ENCODE measurements around the gene ERGIC3. TPM values are rescaled to one million over a fixed set of nuclear protein-coding genes. Genes with fewer than 3 reads are reported as not detected.

The ERGIC3 gene
- total and polyA plus RNA-seq, 9 donors: 168 to 354 (median 221) TPM

DNA sequence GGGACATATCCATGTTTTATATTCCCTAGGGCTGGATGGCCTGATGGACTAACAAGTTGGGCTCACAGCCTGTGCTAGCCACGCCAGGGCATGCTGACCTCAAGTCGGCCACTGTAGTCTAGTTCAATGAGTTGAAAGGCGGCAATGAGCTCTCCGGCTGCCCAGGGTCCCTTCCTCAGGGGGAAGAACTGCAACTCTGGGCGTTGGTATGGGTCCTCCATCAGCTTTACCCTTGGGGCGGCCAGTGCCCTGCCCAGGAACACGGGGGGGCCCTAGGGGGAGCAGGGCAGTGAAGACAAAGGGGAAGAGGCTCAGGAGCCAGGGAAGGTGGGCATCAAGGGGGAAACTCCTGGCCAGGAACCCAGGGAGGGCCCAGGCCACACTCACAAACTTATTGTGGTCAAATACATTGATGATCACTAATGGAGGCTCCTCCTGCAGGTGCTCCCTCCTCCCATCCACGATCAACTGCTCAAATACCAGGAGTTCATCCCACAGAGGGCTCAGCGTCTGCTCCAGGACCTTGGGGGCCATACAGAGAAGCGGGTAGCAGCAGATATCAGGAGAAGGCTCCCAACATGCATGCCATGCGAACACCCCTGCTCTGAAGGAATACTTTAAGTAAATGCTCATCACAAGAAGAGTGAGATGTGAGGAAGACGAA lies 41.0 kb downstream of the ERGIC3 start:
- Histone ChIP-seq H3K27me3 (no peaks in the 10 kb centered on the region), H3K4me3 (no peak overlapping the region), H3K36me3 (no peaks in the 10 kb centered on the region), H3K4me1 (ENCODE audit: insufficient read depth) (no peaks in the 10 kb centered on the region), H3K27ac (no peak overlapping the region), H3K9me3 (no peaks in the 10 kb centered on the region)
- WGBS, 3 donors: 84 to 91% (median 88%) methylated on average over 12 of the region's 12 CpGs
- no peak for DNase-seq
- intact Hi-C loops (cut with DNase I): no loop called here
- TF ChIP-seq POLR2A (IDR thresholded peaks at IDR 0.05) (no peak), EP300 (IDR thresholded peaks at IDR 0.05) (no peak)
- TF ChIP-seq, protein P1, sequence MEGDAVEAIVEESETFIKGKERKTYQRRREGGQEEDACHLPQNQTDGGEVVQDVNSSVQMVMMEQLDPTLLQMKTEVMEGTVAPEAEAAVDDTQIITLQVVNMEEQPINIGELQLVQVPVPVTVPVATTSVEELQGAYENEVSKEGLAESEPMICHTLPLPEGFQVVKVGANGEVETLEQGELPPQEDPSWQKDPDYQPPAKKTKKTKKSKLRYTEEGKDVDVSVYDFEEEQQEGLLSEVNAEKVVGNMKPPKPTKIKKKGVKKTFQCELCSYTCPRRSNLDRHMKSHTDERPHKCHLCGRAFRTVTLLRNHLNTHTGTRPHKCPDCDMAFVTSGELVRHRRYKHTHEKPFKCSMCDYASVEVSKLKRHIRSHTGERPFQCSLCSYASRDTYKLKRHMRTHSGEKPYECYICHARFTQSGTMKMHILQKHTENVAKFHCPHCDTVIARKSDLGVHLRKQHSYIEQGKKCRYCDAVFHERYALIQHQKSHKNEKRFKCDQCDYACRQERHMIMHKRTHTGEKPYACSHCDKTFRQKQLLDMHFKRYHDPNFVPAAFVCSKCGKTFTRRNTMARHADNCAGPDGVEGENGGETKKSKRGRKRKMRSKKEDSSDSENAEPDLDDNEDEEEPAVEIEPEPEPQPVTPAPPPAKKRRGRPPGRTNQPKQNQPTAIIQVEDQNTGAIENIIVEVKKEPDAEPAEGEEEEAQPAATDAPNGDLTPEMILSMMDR (IDR thresholded peaks at IDR 0.05): no peak

DNA sequence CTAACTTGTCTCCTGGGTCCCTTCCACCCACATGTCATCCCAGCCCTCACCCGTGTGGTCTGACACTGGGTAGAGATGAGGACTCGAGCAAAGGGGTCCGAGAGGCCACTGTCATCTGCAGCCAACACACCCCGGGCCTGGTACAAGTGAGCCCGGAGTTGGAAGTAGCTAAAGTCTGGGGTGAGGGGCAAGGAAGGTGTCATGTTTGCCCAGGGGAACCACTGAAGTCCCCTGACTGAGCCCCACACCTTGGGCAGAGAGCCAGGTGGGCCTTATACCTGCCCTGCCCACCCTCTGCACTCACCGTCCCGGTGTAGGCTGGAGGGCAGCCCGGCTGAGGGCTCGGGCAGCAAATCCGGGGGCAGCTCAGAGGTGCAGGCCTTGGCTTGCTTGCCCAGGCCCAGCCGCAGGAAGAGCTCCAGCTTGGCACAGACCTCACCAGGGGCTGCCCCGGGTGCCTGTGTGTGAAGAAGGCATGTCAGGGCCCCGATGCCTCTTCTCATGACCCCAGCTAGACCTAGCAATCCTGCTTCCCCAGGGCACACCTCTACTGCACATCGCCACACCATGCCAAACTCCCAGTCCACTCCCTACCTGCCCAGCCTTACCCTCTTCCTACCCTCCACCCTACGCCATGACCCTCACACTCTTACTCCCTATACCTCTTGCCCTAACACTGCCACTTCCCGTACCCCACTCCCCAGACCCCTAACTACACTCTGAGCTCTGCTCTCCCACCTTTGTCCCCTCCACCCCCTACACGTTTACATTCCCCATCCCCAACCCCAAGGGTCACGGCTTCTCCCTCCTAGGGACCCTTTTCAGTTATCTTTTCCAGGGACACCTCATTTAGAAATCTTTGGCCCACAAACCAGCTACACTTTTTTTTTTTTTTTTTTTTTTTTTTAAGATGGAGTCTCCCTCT lies 42.0 kb downstream of the ERGIC3 start:
- H3K9me3 ChIP-seq: no peaks in the 10 kb centered on the region
- intact Hi-C loops (cut with DNase I): no loop called here

DNA sequence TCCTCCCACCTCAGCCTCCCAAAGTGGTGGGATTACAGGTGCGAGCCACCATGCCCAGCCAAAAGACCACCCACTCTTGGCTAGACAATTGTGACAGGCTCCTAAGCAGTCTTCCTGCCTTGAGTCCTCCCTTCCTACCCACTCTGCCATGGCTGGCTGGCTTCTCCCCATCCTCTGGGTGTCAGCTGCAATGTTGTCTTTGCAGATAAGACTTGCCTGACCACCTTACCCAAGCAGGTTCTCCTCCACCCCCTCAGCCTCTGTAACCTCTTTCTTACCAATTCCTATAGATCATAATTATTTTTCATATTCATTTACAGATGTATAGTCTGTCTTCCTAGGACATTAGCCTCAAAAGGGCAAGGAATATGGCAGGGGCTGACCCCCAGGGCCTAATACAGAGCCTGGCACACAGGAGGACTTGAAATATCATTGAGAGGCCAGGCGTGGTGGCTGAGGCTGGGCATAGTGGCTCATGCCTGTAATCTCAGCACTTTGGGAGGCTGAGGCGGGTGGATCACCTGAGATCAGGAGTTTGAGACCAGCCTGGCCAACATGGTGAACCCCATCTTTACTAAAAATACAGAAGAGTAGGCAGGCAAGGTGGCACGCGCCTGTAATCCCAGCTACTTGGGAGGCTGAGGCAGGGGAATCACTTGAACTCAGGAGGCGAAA lies 45.0 kb downstream of the ERGIC3 start:
- H3K27ac ChIP-seq: no peak overlapping the region
- intact Hi-C loops (cut with DNase I): no loop called here
- H3K4me3 ChIP-seq: no peak overlapping the region
- TF ChIP-seq, protein P1 (IDR thresholded peaks at IDR 0.05): no peak
- no peak for TF ChIP-seq POLR2A (IDR thresholded peaks at IDR 0.05)
- TF ChIP-seq EP300 (IDR thresholded peaks at IDR 0.05): no peak
- no peak for DNase-seq
- H3K27me3 ChIP-seq: no peaks in the 10 kb centered on the region
- 93 to 97% (median 95%) methylated on average over 6 of the region's 6 CpGs for WGBS, 3 donors
- H3K4me1 ChIP-seq (ENCODE audit: insufficient read depth): no peaks in the 10 kb centered on the region
- H3K36me3 ChIP-seq: no peaks in the 10 kb centered on the region
- no peaks in the 10 kb centered on the region for H3K9me3 ChIP-seq

More for the DNA sequence above, 42.0 kb downstream of the ERGIC3 start:
- DNase-seq: no peak
- Histone ChIP-seq H3K4me3 (no peak overlapping the region), H3K4me1 (ENCODE audit: insufficient read depth) (no peaks in the 10 kb centered on the region), H3K27me3 (no peaks in the 10 kb centered on the region), H3K36me3 (no peaks in the 10 kb centered on the region), H3K27ac (no peak overlapping the region)
- WGBS, 3 donors: 84 to 90% (median 85%) methylated on average over 18 of the region's 18 CpGs
- TF ChIP-seq, protein P1 (IDR thresholded peaks at IDR 0.05): no peak
- TF ChIP-seq EP300 (IDR thresholded peaks at IDR 0.05): no peak
- no peak for TF ChIP-seq POLR2A (IDR thresholded peaks at IDR 0.05)

DNA sequence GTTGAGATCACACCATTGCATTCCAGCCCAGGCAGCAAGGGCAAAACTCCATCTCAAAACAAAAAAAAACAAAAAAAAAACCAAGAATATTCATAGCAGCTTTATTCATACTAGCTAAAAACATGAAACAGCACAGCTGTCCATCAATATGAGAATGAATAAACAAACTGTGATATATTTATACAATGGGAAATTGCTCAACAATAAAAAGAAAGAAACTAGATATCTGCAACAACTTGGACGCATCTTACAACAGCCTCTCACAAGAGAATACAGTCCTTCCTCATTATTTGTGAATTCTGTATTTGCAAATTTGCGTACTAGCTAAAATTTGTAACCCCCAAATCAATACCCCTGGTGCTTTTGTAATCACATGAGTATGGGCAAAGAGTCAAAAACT lies 45.6 kb downstream of the ERGIC3 start:
- Histone ChIP-seq H3K9me3 (no peaks in the 10 kb centered on the region), H3K4me1 (ENCODE audit: insufficient read depth) (no peaks in the 10 kb centered on the region), H3K36me3 (no peaks in the 10 kb centered on the region), H3K27me3 (no peaks in the 10 kb centered on the region), H3K4me3 (no peak overlapping the region), H3K27ac (no peak overlapping the region)
- no peak for DNase-seq
- intact Hi-C loops (cut with DNase I): no loop called here
- 80 to 88% (median 84%) methylated on average over 2 of the region's 2 CpGs for WGBS, 3 donors
- TF ChIP-seq POLR2A (IDR thresholded peaks at IDR 0.05) (no peak), EP300 (IDR thresholded peaks at IDR 0.05) (no peak)
- TF ChIP-seq, protein P1 (IDR thresholded peaks at IDR 0.05): no peak
